GM10266 (cell line): ENCODE results near the gene ADCY7.

Source experiments
- DNase-seq: peaks from one replicate; pipeline ENCODE4 v3.0.0; 2012; ENCODE audit errors: extremely low spot score
- TF ChIP-seq, protein P1 (sequence below): IDR thresholded peaks from 2 replicates; pipeline ENCODE4 v1.5.1; 2012; ENCODE audit warnings: mild to moderate bottlenecking, low read depth; ENCODE audit not compliant: control insufficient read depth, insufficient read depth; ENCODE audit errors: missing control alignments

ADCY7 gene

DNA sequence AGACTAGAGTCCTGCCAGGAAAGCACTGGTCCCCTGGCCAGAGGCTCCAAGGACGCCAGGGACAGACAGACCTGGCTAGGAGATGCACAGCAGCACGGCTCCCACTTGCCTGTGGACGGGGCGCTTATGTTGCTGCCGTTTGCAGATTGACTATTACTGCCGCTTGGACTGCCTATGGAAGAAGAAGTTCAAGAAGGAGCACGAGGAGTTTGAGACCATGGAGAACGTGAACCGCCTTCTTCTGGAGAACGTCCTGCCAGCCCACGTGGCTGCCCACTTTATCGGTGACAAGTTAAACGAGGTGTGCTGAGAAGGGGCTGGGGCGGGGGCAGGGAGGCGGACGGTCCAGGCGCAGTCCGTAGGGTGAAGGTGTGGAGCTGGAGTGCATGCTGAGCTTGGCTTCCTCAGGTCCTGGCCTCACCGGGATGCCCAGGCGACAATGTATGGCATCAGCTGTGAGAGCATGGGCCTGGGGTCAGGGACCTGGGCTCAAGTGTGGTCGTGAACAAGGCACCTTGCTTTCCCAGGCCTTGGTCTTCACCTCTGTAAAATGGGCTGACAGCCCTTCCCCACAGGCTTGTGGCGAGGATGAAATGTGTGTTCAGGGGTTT, 45.6 kb downstream of the ADCY7 start:
- TF ChIP-seq, protein P1, sequence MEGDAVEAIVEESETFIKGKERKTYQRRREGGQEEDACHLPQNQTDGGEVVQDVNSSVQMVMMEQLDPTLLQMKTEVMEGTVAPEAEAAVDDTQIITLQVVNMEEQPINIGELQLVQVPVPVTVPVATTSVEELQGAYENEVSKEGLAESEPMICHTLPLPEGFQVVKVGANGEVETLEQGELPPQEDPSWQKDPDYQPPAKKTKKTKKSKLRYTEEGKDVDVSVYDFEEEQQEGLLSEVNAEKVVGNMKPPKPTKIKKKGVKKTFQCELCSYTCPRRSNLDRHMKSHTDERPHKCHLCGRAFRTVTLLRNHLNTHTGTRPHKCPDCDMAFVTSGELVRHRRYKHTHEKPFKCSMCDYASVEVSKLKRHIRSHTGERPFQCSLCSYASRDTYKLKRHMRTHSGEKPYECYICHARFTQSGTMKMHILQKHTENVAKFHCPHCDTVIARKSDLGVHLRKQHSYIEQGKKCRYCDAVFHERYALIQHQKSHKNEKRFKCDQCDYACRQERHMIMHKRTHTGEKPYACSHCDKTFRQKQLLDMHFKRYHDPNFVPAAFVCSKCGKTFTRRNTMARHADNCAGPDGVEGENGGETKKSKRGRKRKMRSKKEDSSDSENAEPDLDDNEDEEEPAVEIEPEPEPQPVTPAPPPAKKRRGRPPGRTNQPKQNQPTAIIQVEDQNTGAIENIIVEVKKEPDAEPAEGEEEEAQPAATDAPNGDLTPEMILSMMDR, result no peak

DNA sequence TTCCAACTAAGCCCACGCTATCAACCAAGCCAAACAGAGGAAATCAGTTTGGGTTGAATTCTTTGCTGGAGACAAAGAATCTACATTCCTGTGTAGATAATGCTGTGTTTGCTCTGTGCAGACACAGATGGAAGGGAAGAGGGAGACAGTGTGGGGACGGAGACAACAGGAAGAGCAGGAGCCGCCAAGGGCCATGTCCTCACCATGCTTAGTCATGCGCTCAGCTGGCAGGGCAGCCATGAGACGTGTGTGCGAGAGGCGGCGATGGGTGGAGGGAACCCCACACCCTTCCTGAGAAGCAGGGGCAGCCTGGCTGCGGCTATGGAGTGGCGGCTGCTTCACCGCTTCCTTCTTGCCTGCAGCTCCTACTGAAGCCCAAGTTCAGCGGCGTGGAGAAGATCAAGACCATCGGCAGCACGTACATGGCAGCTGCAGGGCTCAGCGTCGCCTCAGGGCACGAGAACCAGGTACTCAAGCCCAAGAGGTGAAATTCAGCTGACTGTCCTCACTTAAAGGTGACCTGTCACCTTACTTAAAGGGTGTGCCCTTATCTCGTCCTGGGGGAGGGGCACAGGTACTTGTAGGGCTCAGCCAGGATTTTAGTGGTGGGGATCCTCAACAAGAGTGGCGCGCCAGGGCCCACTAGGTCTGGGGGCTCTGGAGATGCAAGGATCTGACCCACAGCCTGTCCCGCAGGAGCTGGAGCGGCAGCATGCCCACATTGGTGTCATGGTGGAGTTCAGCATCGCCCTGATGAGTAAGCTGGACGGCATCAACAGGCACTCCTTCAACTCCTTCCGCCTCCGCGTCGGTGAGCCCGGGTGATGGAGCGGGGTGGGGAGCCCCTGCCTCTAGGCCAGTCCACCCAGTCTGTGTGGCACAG, 47.5 kb downstream of the ADCY7 start:
- TF ChIP-seq, protein P1, result no peak
- DNase-seq, result no peak

More for the DNA sequence above, 45.6 kb downstream of the ADCY7 start:
- no peak for DNase-seq

DNA sequence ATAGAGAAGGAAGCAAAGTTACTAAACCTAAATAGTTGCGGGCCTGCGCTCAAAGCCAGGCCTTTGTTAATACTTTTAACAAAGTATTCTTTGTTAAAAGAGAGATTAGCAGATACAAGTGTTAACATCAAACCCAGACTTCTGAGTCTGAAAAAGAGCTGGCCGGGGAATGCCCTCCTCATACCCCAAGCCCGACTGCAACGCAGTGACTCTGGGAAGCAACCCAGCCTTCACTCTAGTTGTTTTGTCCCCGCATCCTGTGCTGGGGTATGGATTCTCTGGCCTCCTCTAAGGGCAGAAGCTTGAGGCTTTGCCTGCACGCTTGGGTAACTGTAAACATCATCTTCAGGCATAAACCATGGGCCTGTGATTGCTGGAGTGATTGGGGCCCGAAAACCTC, 48.3 kb downstream of the ADCY7 start:
- TF ChIP-seq, protein P1, result no peak
- no peak for DNase-seq

DNA sequence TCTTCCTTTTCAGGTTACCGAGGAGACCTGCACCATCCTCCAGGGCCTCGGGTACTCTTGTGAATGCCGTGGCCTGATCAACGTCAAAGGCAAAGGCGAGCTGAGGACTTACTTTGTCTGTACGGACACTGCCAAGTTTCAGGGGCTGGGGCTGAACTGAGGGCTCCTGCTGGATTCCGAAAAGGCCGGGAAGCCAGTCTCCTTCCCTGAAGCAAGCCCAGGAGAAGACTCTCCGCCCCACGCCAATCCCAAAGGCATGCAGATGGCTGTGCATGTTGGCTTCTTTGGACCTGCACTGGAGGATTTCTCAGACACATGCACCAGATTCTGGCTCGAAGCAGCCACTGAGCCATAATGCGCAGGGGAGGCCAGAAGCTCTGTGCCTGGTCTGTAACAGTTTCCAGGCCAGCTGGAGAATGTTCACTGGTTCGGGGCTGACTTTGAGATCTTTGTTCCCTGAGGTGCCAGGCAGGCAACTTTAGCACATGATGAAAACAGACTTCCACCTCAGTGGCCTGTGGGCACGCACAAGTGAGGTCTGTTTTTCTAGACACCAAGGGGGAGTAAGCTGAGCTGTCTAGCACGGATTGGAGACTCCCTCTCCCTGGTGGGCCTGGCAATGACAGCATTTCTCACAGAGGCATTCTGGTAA, 49.1 kb downstream of the ADCY7 start:
- TF ChIP-seq, protein P1, result no peak
- no peak for DNase-seq

DNA sequence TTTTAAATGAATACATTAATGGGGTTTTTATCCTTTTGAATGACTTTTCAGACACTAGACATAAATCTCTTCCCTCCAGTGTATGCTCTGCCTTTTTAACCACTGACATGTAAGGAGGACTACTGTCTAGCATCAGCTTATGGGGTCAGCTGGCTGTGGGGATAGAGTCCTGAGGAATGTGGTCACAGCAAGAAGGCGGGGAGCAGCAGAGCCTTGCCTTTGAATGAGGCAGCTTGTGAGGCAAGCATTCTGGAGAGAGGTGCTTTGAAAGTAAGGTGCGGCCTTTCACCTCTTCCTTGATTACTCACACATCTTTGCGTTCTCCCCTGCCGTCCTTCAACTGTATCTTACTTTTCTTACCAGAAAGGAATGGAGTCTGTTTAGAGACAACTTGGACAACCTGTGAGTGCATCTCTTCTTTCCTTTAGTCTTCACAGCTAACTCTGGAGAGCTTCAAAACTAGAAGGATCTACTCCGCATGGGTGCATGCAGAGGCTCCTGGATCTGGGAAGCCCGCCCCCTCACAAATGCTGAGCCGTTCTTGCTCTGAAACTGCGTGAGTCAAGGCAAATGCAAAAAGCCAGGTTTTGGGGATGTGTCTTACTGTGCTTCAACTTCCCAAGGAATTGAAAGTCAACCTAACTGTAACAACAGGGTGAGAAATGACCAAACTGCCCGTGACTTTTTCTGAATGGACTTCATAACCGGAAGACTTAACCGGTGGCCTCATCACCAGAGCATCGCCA, 49.9 kb downstream of the ADCY7 start:
- TF ChIP-seq, protein P1, result no peak
- no peak for DNase-seq

DNA sequence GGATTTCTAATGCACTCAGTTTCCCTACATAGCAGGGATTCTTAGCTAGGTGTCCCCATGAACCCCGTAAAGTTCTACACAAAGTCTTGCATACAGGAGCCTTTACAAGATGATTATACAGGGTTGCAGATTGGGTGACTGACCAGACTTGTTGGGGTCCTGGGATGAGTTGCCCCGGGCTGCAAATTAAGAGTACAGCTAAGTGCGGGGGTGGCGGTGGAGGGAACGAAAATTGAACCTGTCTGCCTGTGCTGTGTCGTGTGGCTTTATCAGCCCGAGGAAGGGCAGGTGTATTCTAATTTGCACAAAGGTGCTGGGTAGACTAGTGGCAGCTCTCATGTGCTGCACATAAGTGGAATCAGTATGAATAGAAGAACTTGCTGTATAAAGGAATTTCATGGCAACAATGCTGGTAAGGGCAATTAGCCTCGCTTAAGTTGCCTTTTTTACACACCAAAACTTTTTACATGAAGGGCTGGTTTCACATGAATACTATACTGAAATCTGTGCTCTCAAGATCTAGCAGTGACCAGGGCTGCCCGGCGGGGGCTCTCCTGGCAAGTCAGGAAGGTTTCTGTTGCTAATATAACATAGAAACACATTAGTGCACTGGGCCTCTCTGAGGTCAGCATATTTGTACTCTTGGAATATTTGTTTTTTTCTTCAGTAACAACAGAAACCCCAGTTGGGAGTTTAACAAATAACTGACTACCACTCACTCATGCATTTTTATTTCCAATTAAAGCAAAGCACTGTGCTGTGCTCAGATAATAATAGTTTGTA, 50.7 kb downstream of the ADCY7 start:
- TF ChIP-seq, protein P1, result no peak
- no peak for DNase-seq
